GM21528 (cell line): ENCODE measurements around the gene SLC37A1.

Source experiments
- ATAC-seq: cut with Tn5 transposase; IDR thresholded peaks from one replicate; pipeline ENCODE4 v1.9.1; 2021; ENCODE audit warnings: mild to moderate bottlenecking, moderate library complexity; ENCODE audit not compliant: unreplicated experiment, low FRiP score

The SLC37A1 gene

DNA sequence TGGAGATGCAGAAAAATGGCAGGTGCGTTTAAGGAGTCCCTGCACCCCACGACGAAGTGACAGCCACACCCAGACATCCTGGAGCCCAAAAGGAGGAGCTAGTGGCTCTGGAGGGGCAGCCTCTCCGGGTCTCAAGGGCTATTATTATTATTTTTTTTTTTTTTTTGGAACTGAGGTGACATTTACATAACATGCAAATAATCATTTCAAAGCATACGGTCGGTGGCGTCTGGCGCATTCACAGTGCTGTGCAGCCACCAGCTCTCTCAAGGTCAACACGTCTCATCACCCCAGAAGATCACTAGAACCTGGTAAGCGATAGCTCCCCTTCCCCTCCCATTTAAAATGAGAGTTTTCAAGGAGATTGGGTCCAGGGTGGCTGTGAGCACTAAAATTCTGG is 72.2 kb downstream of the SLC37A1 start:
- ATAC-seq = no peak

DNA sequence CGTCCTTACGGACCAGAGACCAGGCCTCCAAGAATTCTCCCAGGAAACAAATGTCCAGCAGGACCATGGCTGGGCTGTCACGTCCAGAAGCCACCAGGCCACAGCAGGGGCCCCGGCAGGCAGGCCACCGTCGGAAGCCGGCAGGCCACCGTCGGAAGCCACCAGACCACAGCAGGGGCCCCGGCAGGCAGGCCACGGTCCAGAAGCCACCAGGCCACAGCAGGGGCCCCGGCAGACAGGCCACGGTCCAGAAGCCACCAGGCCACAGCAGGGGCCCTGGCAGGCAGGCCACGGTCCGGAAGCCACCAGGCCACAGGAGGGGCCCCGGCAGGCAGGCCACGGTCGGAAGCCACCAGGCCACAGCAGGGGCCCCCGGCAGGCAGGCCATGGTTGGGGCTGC is 72.8 kb downstream of the SLC37A1 start:
- no peak for ATAC-seq

- no peak for ATAC-seq
These were observed 73.4 kb downstream of the SLC37A1 start for GRCh38 chr21:42587036-42587435.

DNA sequence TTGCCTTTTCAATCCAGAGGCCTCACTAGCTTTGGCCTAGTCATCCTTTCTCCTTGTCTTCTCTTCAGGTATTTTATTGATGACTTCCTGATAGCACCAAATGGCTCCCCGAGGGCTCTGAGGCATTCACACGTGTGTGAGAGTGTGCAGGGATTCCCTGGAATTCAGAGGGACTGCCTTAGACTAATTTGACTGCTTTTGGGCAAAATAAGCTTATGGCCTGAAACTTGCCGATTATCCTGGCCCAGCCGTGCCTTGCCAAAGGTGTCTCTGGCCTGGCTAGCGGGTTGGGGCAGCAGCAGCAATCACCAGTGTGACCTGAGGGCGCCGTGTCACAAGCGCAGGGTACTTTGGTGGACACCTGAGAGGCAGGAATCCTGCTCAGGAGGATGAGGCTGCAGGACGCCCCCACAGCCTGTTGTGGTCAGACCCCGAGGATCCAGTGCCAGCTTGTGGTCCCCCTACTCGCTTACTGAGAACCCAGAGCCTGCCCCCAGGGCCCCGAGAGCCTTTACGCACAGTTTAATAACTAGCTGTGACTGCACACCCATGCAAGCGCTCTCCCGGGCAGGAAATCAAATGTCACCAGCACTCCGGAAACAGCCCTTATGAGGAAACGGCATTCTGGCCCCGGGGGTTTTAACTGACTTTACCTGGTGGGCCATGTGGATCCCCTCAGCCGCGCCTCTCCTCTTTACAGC is 76.9 kb downstream of the SLC37A1 start:
- no peak for ATAC-seq

DNA sequence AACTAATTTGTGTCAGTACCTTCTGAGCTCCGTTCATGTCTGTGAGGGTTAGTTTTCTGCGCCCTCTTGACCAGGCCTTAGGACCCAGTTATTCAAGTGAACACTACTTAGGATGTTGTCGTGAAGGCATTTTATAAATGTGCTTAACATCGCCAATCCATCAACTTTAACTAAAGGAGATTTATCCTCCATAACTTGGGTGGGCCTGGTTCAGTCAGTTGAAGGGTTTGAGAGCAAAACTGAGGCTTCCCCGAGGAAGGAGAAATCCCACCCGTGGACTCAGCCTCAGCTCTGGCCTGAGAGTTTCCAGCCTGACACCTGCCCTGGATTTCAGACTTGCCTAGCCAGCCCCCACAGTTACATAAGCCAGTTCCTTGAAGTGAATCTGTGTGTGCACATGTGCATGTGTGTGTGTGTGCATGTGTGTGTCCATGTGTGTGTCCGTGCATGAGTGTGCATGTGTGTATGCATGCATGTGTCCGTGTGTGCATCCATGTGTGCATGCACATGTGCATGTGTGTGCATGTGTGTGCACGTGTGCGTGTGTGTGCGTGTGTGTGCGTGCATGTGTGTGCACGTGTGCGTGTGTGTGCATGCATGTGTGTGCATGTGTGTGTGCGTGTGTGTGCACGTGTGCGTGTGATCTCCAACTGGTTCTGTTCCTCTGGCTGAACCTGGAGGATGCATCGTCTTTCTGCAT is 77.7 kb downstream of the SLC37A1 start:
- ATAC-seq = no peak

GRCh38 chr21:42592156-42592820 is 78.6 kb downstream of the SLC37A1 start:
- ATAC-seq = no peak

DNA sequence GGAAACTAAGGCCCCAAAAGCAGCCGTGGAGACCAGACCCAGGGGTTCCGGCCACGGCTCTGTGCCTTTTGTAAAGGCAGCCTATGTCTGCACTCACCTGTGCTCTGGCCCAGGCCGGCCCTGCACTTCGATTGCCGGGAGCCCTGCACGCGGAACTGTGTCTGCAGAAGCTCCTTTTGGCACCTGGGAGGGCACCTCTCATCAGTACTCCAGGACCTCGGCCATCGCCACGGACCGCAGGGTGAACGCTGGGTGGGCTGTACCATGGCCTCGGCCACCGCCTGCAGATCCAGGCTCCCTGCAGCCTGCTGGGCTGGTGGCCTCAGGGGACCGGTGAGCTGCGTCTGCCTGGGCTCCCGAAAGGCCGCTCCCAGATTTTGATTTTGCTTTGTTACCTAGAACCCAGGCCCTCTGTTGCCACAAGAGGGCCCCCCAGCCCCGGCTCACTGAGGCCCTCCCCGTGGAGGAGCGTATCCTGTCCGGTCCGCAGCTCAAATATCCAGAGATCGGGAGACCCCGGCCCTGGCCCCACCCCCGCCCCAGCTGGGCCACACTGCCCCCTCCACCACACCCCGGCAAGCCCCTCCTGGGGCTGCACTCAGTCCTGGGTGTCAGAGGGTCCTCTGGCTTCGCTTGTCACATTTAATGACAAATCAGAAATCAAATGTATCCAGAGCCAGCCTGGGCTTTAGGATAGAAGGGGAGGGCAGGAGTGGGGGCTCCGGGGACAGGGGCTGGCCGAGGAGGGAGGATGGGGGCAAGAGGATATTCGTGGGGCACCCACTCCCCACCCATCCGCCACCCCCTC is 79.6 kb downstream of the SLC37A1 start:
- ATAC-seq = no peak

DNA sequence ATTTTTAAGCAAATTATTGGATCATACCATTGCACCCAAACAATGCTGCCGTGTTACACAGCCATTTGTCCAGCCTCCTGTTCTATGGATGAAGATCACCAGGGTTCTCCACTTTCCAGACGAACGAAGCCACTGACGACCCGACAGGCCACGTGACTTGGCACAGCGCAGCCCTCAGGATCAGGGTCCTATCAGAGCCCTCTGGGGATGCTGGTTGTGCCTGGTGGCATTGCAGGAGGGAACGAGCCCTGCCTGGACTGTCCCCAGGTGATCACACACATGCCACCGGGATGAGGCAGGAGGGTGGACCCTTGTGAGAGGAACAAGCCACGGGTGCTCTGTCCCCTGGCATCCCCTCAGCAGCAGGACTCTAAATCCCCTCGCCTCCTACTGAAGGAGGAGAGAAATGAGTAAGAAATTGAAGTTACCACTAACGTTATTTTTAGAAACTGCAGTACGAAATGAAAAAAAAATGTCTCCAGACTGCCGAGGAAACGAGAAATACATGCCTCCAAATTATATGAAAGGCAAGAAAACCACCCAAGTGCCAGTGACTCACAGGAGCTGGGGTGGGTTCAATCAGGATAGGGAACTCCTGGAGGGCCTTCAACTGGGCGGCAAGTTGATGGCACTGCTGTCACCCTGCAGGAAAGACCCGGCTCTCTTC is 81.1 kb downstream of the SLC37A1 start:
- no peak for ATAC-seq

DNA sequence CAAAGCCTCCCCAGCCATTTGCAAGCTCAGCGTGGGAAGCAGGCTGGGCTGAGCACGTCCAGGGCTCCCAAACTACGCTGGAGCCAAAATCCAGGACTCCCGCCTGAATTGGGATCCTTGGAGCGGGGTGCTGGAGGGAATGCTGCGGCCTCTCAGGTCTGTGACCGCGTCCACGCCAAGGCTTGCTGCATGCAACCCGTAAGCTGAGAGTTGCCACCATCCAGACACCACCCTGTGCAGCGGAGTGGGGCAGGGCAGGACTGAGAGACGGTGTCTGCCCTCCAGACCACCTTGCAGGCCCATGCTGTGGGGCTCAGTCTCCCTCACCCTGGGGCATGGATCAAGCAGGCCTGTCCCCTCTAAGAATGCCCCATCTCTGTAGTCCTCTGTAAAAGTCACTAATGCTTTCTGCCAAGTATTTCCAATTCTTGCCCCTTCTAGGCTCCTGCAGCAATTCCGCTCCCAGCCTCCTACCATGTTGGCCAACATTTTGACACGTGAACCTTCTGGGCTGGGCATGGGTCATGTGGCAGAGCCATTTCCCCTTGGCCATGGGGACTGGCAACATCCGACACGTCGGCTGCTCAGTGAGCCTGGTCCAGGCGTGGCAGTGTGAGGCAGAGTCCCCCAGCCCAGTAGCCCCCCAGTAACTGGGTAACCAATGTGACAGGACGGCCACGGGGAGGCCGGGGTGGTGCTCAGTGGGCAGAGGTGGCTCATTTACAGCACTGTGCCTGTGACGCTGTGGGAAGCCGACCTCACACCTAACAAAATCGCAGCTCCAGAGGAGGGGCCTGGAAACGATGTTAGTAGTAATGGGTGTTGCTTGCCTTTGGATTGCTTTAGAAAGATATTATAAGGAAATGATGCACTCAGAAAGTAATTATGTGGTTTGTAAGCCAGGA is 81.9 kb downstream of the SLC37A1 start:
- no peak for ATAC-seq

GRCh38 chr21:42596657-42597056 is 83.0 kb downstream of the SLC37A1 start:
- ATAC-seq = no peak

- no peak for ATAC-seq
These were observed 84.0 kb downstream of the SLC37A1 start for GRCh38 chr21:42597487-42598158.

GRCh38 chr21:42598159-42598735 is 84.6 kb downstream of the SLC37A1 start:
- no peak for ATAC-seq

- ATAC-seq = no peak
These were observed 85.8 kb downstream of the SLC37A1 start for GRCh38 chr21:42599486-42599885.

DNA sequence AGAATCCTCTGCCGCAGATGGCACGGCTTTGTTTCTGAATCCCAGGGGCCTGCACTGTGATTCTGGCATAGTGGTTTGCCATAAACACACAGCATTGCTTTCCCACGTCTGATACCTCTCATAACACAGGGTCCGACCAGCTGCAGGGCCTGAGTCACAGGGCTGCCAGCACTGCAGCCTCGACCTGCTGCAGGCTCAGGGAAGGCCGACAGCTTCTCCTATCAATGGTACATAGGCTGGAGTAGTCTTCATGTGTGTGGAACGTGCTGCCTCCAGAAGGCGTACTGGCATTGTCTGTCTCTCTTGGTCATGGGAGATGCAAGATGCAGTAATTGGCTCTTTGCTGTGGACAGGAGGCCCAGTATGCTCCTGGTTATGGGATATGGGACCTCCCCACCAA is 86.3 kb downstream of the SLC37A1 start:
- ATAC-seq = no peak

DNA sequence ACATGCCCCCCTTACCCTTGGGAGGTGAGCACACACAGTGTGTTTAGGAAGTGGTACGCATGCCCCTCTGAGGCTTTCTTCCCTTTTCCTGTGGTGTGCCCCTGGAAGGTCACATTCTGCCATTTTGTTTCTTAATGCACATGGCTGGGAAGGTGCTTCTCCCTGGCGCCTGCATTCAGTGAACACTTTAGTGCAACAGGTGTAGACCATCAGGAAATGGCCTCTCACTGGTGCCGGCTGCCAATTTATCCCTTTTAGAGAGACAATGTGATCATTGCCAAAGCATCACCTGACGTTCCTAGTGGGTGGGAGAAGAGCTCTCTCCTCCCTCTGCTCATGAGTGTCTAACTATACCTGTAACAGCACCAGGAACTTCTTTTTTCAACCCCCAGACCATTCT is 88.0 kb downstream of the SLC37A1 start:
- no peak for ATAC-seq

GRCh38 chr21:42607102-42607501 is 93.5 kb downstream of the SLC37A1 start:
- ATAC-seq = no peak

GRCh38 chr21:42607525-42608102 is 94.0 kb downstream of the SLC37A1 start:
- no peak for ATAC-seq

DNA sequence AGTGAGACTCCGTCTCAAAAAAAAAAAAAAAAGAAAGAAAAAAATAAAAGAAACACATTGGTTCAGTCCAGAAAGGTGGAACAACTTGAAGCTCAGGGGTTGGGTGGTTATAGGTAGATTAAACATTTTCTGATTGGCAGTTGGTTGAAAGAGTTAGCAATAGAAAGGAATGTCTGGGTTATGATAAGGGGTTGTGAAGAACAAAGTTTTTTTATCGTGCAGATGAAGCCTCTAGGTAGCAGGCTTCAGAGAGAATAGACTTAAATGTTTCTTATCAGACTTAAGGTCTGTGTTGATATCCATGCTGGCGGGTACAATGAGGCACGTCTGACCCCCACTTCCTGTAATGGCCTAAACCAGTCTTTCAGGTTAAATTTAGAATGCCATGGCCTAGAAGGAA is 94.8 kb downstream of the SLC37A1 start:
- no peak for ATAC-seq
